Stomach smooth muscle (tissue), 2 donors: ENCODE results near the gene AQP12B.
"Not testable (repeated sequence)": the region's sequence is repeated elsewhere in the genome, so short reads cannot be mapped to it uniquely, and the experiment has no call there.

Experiments used
- H3K27ac ChIP-seq: one replicate; pipeline ENCODE4 v1.7.0; 2013; ENCODE audit warnings: mild to moderate bottlenecking, low read length, inconsistent platforms
- H3K27me3 ChIP-seq, 2 donors: one replicate each; pipeline ENCODE4 v1.7.0; 2013; ENCODE audit warnings: low read length in 2 of 2; ENCODE audit not compliant: insufficient read depth in 2 of 2, control insufficient read depth in 1 of 2
- H3K36me3 ChIP-seq, 2 donors: one replicate each; pipeline ENCODE4 v1.7.0; 2013; ENCODE audit warnings: low read length in 2 of 2; ENCODE audit not compliant: control insufficient read depth in 2 of 2, insufficient read depth in 2 of 2
- H3K4me1 ChIP-seq: one replicate; pipeline ENCODE4 v1.7.0; 2013; ENCODE audit warnings: low read length; ENCODE audit not compliant: control insufficient read depth, insufficient read depth
- H3K4me3 ChIP-seq, 2 donors: one replicate each; pipeline ENCODE4 v1.7.0; 2013; ENCODE audit warnings: low read length in 2 of 2
- H3K9ac ChIP-seq, 2 donors: one replicate each; pipeline ENCODE4 v1.7.0; 2013; ENCODE audit warnings: low read length in 2 of 2, mild to moderate bottlenecking in 1 of 2
- H3K9me3 ChIP-seq, 2 donors: one replicate each; pipeline ENCODE4 v1.7.0; 2013; ENCODE audit warnings: low read length in 2 of 2; ENCODE audit not compliant: control insufficient read depth in 2 of 2
- donor health status: healthy.
- donor health status: Pancreatic carcinoma.

Gene AQP12B

GRCh38 chr2:240682431-240683224 lies at the start of gene AQP12B:
TSS of gene AQP12B (minus strand) at chr2:240682885. CDS start at chr2:240682837, 48 bp downstream.
- H3K9me3 ChIP-seq, H3K27ac ChIP-seq, H3K27me3 ChIP-seq, H3K36me3 ChIP-seq, H3K9ac ChIP-seq, H3K4me3 ChIP-seq, H3K4me1 ChIP-seq: not testable (repeated sequence)

GRCh38 chr2:240732184-240732583 lies 49.5 kb upstream of the AQP12B start:
- no peaks in the 10 kb centered on the region for H3K9me3 ChIP-seq
- no peak overlapping the region for H3K4me3 ChIP-seq
- H3K9ac ChIP-seq = no peak overlapping the region
- H3K36me3 ChIP-seq = no peaks in the 10 kb centered on the region
- peaks cover 3% of the 10 kb centered on the region for H3K4me1 ChIP-seq
- no peak overlapping the region for H3K27ac ChIP-seq
- H3K27me3 ChIP-seq = peaks cover 9 to 14% of the 10 kb centered on the region in 2 donors

- Histone ChIP-seq H3K4me1 (peaks cover 3% of the 10 kb centered on the region), H3K9me3 (no peaks in the 10 kb centered on the region), H3K4me3 (no peak overlapping the region), H3K27ac (no peak overlapping the region), H3K27me3 (peaks cover 9 to 14% of the 10 kb centered on the region in 2 donors), H3K9ac (no peak overlapping the region), H3K36me3 (no peaks in the 10 kb centered on the region)
These were observed 48.5 kb upstream of the AQP12B start for GRCh38 chr2:240731178-240731545.

- no peaks in the 10 kb centered on the region for H3K36me3 ChIP-seq
- H3K27me3 ChIP-seq = peaks cover 9 to 14% of the 10 kb centered on the region in 2 donors
- H3K4me3 ChIP-seq = no peak overlapping the region
- no peak overlapping the region for H3K27ac ChIP-seq
- H3K4me1 ChIP-seq = peaks cover 3% of the 10 kb centered on the region
- H3K9me3 ChIP-seq = no peaks in the 10 kb centered on the region
- no peak overlapping the region for H3K9ac ChIP-seq
These were observed 48.0 kb upstream of the AQP12B start for GRCh38 chr2:240730501-240731177.

- Histone ChIP-seq H3K27ac (no peak overlapping the region), H3K4me3 (no peak overlapping the region), H3K4me1 (peaks cover 3% of the 10 kb centered on the region), H3K9ac (no peak overlapping the region), H3K27me3 (peaks cover 9 to 14% of the 10 kb centered on the region in 2 donors), H3K36me3 (no peaks in the 10 kb centered on the region), H3K9me3 (no peaks in the 10 kb centered on the region)
These were observed 46.1 kb upstream of the AQP12B start for GRCh38 chr2:240728827-240729226.

GRCh38 chr2:240728361-240728760 lies 45.7 kb upstream of the AQP12B start:
- Histone ChIP-seq H3K4me1 (peaks cover 3% of the 10 kb centered on the region), H3K4me3 (no peak overlapping the region), H3K9me3 (no peaks in the 10 kb centered on the region), H3K36me3 (no peaks in the 10 kb centered on the region), H3K27me3 (peaks cover 9 to 14% of the 10 kb centered on the region in 2 donors), H3K27ac (no peak overlapping the region), H3K9ac (no peak overlapping the region)

- Histone ChIP-seq H3K36me3 (no peaks in the 10 kb centered on the region), H3K4me3 (no peak overlapping the region), H3K9me3 (no peaks in the 10 kb centered on the region), H3K27me3 (peaks cover 9 to 14% of the 10 kb centered on the region in 2 donors), H3K4me1 (peaks cover 3% of the 10 kb centered on the region), H3K27ac (no peak overlapping the region), H3K9ac (no peak overlapping the region)
These were observed 45.2 kb upstream of the AQP12B start for GRCh38 chr2:240727913-240728312.

GRCh38 chr2:240727439-240727838 lies 44.8 kb upstream of the AQP12B start:
- Histone ChIP-seq H3K27ac (no peak overlapping the region), H3K4me3 (no peak overlapping the region), H3K9me3 (no peaks in the 10 kb centered on the region), H3K36me3 (no peaks in the 10 kb centered on the region), H3K4me1 (peaks cover 3% of the 10 kb centered on the region), H3K9ac (no peak overlapping the region), H3K27me3 (peaks cover 9 to 14% of the 10 kb centered on the region in 2 donors)

GRCh38 chr2:240726876-240727275 lies 44.2 kb upstream of the AQP12B start:
- H3K9ac ChIP-seq = no peak overlapping the region
- H3K27me3 ChIP-seq = peaks cover 9 to 14% of the 10 kb centered on the region in 2 donors
- H3K4me1 ChIP-seq = peaks cover 3% of the 10 kb centered on the region
- no peaks in the 10 kb centered on the region for H3K9me3 ChIP-seq
- H3K4me3 ChIP-seq = no peak overlapping the region
- H3K36me3 ChIP-seq = no peaks in the 10 kb centered on the region
- no peak overlapping the region for H3K27ac ChIP-seq

GRCh38 chr2:240725671-240726070 lies 43.0 kb upstream of the AQP12B start:
- Histone ChIP-seq H3K9me3 (no peaks in the 10 kb centered on the region), H3K36me3 (no peaks in the 10 kb centered on the region), H3K4me1 (peaks cover under 1% of the 10 kb centered on the region), H3K4me3 (no peak overlapping the region), H3K27ac (no peak overlapping the region), H3K9ac (no peak overlapping the region), H3K27me3 (peaks cover 3 to 10% of the 10 kb centered on the region in 2 donors)

- Histone ChIP-seq H3K27me3 (peaks cover 0 to 7% of the 10 kb centered on the region in 2 donors), H3K36me3 (no peaks in the 10 kb centered on the region), H3K4me3 (no peak overlapping the region), H3K9me3 (no peaks in the 10 kb centered on the region), H3K27ac (no peak overlapping the region), H3K9ac (no peak overlapping the region), H3K4me1 (no peaks in the 10 kb centered on the region)
These were observed 42.6 kb upstream of the AQP12B start for GRCh38 chr2:240725266-240725665.
